Heart left ventricle (tissue), 13 donors: Measurements from ENCODE around the gene SH3BP2.

Experiments
- POLR2A ChIP-seq, 2 donors: fragments of 450-650 bp; IDR thresholded peaks; one replicate each; pipeline ENCODE4 v1.6.1; 2017; ENCODE audit warnings: antibody characterized with exemption in 2 of 2, mild to moderate bottlenecking in 2 of 2, moderate library complexity in 2 of 2
- TF ChIP-seq, protein P1 (sequence below), 12 donors: fragments of 200-600 bp; sonication (generic) in 4 of 12; IDR thresholded peaks; one replicate each; pipeline versions ENCODE4 v1.5.0 to v1.8.0; 2018 to 2022; ENCODE audit warnings: antibody characterized with exemption in 12 of 12, mild to moderate bottlenecking in 5 of 12
- donor health status: ischemic (EF 13 %, LVEDD 7.1; RV severe dilation, severe dysfunction).
- donor health status: DM: no; HTN: yes; CAD: no.
- donor health status: DM: no; HTN: no; CAD: no.
- donor health status: ischemic (EF 25% LVEDD 6.9; RV normal size, moderate dysfunction).
- donor health status: ischemic (EF 25% LVEDD 5.7; RV mildly dilated, moderate dysfunction).
- donor health status: ischemic (EF 35%, LVEDD 5.7; RV mildly dilated, moderate dysfunction).
- donor health status: nonischemic (EF 11% LVEDD 7.7; RV severe dilation, severe dysfunction).
- donor health status: DM: yes; HTN: yes; CAD: no.
- donor health status: PGD.
- donor health status: ischemic (EF 29% LVEDD 5.4; RV normal size, mild dysfunction).
- donor health status: nonischemic (EF 23%, LVEDD 6.1; RV moderate dilation, normal function).

DNA sequence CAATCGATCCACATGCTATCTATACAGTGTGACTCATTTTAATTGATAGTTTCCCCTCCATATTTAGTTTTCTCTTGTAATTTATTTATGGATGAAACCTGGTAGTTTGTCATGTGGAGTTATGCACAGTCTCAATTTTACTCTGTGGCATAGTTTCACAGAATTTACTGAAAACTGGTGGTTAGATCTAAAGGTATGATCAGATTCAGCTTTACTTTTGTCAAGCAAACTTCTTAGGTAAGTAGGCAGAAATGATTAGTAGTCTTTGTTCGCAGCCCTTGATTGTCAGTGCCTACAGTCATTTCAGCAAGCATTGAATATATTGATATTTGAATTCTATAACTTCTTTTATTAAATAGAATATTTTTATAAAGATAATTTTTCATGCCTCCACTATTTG, 53.3 kb downstream of the SH3BP2 start:
- TF ChIP-seq, protein P1, sequence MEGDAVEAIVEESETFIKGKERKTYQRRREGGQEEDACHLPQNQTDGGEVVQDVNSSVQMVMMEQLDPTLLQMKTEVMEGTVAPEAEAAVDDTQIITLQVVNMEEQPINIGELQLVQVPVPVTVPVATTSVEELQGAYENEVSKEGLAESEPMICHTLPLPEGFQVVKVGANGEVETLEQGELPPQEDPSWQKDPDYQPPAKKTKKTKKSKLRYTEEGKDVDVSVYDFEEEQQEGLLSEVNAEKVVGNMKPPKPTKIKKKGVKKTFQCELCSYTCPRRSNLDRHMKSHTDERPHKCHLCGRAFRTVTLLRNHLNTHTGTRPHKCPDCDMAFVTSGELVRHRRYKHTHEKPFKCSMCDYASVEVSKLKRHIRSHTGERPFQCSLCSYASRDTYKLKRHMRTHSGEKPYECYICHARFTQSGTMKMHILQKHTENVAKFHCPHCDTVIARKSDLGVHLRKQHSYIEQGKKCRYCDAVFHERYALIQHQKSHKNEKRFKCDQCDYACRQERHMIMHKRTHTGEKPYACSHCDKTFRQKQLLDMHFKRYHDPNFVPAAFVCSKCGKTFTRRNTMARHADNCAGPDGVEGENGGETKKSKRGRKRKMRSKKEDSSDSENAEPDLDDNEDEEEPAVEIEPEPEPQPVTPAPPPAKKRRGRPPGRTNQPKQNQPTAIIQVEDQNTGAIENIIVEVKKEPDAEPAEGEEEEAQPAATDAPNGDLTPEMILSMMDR (IDR thresholded peaks at IDR 0.05), result no peak
- no peak for TF ChIP-seq POLR2A (IDR thresholded peaks at IDR 0.05)
